Peyer's patch (tissue), 4 donors: ENCODE results near the gene POTEI.
"Not testable (repeated sequence)": the region's sequence is repeated elsewhere in the genome, so short reads cannot be mapped to it uniquely, and the experiment has no call there.

Source experiments
- POLR2A ChIP-seq, 2 donors: fragments of 450-650 bp; IDR thresholded peaks; one replicate each; pipeline ENCODE4 v1.5.1; 2017; ENCODE audit warnings: antibody characterized with exemption in 2 of 2, mild to moderate bottlenecking in 2 of 2, moderate library complexity in 2 of 2
- TF ChIP-seq, protein P1 (sequence below), 6 experiments: fragments of 450-650 bp in 4 of 6; fragments of 200-600 bp in 2 of 6; sonication (generic) in 1 of 6; IDR thresholded peaks; one replicate each; pipeline ENCODE4 v1.5.1; 2017 to 2019; ENCODE audit warnings: antibody characterized with exemption in 6 of 6, mild to moderate bottlenecking in 3 of 6, moderate library complexity in 1 of 6

DNA sequence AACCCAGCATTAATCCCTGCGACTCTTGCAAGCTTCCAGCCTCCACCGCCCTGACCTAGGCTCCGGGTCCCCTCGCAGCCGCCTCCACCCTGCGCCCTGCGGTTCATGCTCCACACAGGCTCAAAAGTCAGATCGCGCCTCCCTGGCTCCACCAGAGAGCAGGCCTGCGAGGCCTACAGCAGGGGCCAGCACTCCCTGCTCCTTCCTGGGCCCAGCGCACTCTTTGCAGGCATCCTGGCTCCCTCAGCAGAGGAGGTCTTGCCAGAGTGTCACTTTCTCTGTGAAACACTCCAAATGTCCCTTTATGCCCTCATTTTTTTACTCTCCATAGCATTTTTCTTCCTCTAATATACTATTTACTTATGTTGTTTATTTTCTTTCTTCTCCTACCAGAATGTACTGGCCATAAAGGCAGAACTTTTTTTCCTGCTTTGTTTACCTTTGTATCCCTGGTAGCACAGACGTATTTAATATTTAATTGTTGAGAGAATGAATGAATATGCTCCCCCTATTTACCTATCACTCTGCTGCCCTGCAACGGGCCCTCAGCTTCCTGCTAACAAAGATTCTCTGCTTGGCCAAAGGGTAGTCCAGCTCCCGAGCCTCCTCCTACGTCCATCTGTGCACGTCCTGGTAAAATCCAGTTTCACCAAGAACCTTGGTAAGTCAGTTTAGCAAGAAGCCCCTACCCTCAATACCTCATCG is 2.8 kb upstream of the POTEI start:
- TF ChIP-seq POLR2A (IDR thresholded peaks at IDR 0.05), result not testable (repeated sequence)
- TF ChIP-seq, protein P1, sequence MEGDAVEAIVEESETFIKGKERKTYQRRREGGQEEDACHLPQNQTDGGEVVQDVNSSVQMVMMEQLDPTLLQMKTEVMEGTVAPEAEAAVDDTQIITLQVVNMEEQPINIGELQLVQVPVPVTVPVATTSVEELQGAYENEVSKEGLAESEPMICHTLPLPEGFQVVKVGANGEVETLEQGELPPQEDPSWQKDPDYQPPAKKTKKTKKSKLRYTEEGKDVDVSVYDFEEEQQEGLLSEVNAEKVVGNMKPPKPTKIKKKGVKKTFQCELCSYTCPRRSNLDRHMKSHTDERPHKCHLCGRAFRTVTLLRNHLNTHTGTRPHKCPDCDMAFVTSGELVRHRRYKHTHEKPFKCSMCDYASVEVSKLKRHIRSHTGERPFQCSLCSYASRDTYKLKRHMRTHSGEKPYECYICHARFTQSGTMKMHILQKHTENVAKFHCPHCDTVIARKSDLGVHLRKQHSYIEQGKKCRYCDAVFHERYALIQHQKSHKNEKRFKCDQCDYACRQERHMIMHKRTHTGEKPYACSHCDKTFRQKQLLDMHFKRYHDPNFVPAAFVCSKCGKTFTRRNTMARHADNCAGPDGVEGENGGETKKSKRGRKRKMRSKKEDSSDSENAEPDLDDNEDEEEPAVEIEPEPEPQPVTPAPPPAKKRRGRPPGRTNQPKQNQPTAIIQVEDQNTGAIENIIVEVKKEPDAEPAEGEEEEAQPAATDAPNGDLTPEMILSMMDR (IDR thresholded peaks at IDR 0.05), result not testable (repeated sequence)
